B cell (primary cell): ENCODE measurements around the gene WDR35.

Source experiments
- CTCF ChIP-seq: fragments of 200-600 bp; IDR thresholded peaks from one replicate; pipeline ENCODE4 v1.8.0; 2022; ENCODE audit warnings: antibody characterized with exemption, mild to moderate bottlenecking
- EZH2 ChIP-seq: IDR thresholded peaks from 2 replicates; pipeline ENCODE4 v1.6.1; 2012; ENCODE audit warnings: borderline replicate concordance, low read depth, mild to moderate bottlenecking, moderate library complexity, low read length; ENCODE audit not compliant: insufficient read depth, poor library complexity, severe bottlenecking

GRCh38 chr2:20001361-20001863 is 11.5 kb upstream of the WDR35 start:
- TF ChIP-seq CTCF (no peak), EZH2 (no peak)
